HCT116 (cell line): ENCODE data around the gene PDZRN4. TPM values are rescaled to one million over a fixed set of nuclear protein-coding genes. Genes with fewer than 3 reads are reported as not detected.

Experiments used
- ATAC-seq: fragments of 200-7000 bp; cut with Tn5 transposase; 2 replicates; pipeline ENCODE4 v1.9.1; 2020; ENCODE audit warnings: mild to moderate bottlenecking, moderate library complexity
- BruUV-seq: library from RNA; stranded (reverse); fragments of 400-500 nt; replicated peaks from 2 replicates; lab custom pipeline; 2021; lab: Mats Ljungman, UMichigan
- CTCF ChIA-PET: fragments of 300-600 bp; sonication (Branson Sonifier 250); formaldehyde crosslinking; loops from one replicate; lab custom pipeline; 2021; ENCODE audit warnings: antibody characterized with exemption; lab: Charles Lee
- POLR2A ChIA-PET: fragments of 300-600, 350-600 bp; sonication (Branson Sonifier 250); formaldehyde crosslinking; loops from one replicate; lab custom pipeline; 2021; ENCODE audit warnings: antibody characterized with exemption; lab: Charles Lee
- RAD21 ChIA-PET, 2 experiments: fragments of 300-600 bp; sonication (Branson Sonifier 250); formaldehyde crosslinking; loops; one replicate each; lab custom pipeline; 2023; ENCODE audit warnings: low total read pairs in 2 of 2; ENCODE audit not compliant: uncharacterized antibody in 2 of 2, unreplicated experiment in 2 of 2, low non-redundant PET in 1 of 2; lab: Charles Lee
- DNase-seq: peaks from one replicate; pipeline ENCODE4 v3.0.0-alpha.2; 2010; ENCODE audit warnings: low read depth, low spot score
- H2AFZ ChIP-seq: fragments of 200-600 bp; shearing (Covaris generic), sonication (generic); 2 replicates; pipeline ENCODE4 v1.6.1; 2017; ENCODE audit warnings: low read depth, mixed run types, mixed read lengths, antibody characterized with exemption, low read length; ENCODE audit not compliant: poor library complexity, severe bottlenecking
- H3K27ac ChIP-seq: 2 replicates; pipeline ENCODE4 v1.5.1; 2012; ENCODE audit warnings: low read depth, low read length
- H3K27me3 ChIP-seq: fragments of 200-600 bp; sonication (generic); 2 replicates; pipeline ENCODE4 v1.6.1; 2016; ENCODE audit warnings: mixed run types, low read length, mixed read lengths; ENCODE audit not compliant: insufficient read depth
- H3K36me3 ChIP-seq, 2 experiments: fragments of 200-500 bp in 1 of 2; fragments of 200-600 bp in 1 of 2; sonication (Bioruptor generic) in 1 of 2; sonication (generic) in 1 of 2; 2 replicates each; pipeline versions ENCODE4 v1.5.1 to v1.6.1; 2014 to 2016; ENCODE audit warnings: low read length in 2 of 2, inconsistent platforms in 1 of 2, mixed read lengths in 1 of 2, mixed run types in 1 of 2; ENCODE audit not compliant: insufficient read depth in 2 of 2, control insufficient read depth in 1 of 2
- H3K4me1 ChIP-seq, 2 experiments: fragments of 200-600 bp in 1 of 2; sonication (generic) in 1 of 2; 2 replicates each; pipeline versions ENCODE4 v1.5.1 to v1.6.1; 2012 to 2017; ENCODE audit warnings: low read length in 2 of 2, inconsistent platforms in 1 of 2, mild to moderate bottlenecking in 1 of 2, mixed read lengths in 1 of 2, mixed run types in 1 of 2, moderate library complexity in 1 of 2; ENCODE audit not compliant: insufficient read depth in 2 of 2, control insufficient read depth in 1 of 2
- H3K4me2 ChIP-seq: fragments of 200-600 bp; sonication (generic); 2 replicates; pipeline ENCODE4 v1.6.1; 2017; ENCODE audit warnings: mixed run types, low read length, mixed read lengths
- H3K4me3 ChIP-seq, 2 experiments: fragments of 200-600 bp in 1 of 2; sonication (generic) in 1 of 2; replicated peaks in 1 of 2; 2 replicates each; pipeline ENCODE4 v1.5.1; 2011 to 2016; ENCODE audit warnings: low read length in 2 of 2, control low read depth in 1 of 2, low read depth in 1 of 2, mild to moderate bottlenecking in 1 of 2, mixed read lengths in 1 of 2, mixed run types in 1 of 2
- H3K79me2 ChIP-seq: fragments of 200-600 bp; sonication (generic); 2 replicates; pipeline ENCODE4 v1.6.1; 2017; ENCODE audit warnings: mild to moderate bottlenecking, mixed run types, low read length, moderate library complexity, mixed read lengths; ENCODE audit not compliant: insufficient read depth
- H3K9ac ChIP-seq: fragments of 200-600 bp; sonication (generic); 2 replicates; pipeline ENCODE4 v1.6.1; 2016; ENCODE audit warnings: low read length, mixed read lengths
- H3K9me2 ChIP-seq: fragments of 200-600 bp; sonication (generic), shearing (Covaris generic); 2 replicates; pipeline ENCODE4 v1.6.1; 2017; ENCODE audit warnings: mixed run types, mild to moderate bottlenecking, moderate library complexity; ENCODE audit not compliant: insufficient read depth
- H3K9me3 ChIP-seq, 2 experiments: fragments of 200-500 bp in 1 of 2; fragments of 200-600 bp in 1 of 2; sonication (Bioruptor generic) in 1 of 2; sonication (generic) in 1 of 2; 2 replicates each; pipeline ENCODE4 v1.6.1; 2014 to 2017; ENCODE audit warnings: low read length in 2 of 2, mixed read lengths in 2 of 2, inconsistent platforms in 1 of 2, low read depth in 1 of 2, mild to moderate bottlenecking in 1 of 2, mixed run types in 1 of 2, moderate library complexity in 1 of 2; ENCODE audit not compliant: control insufficient read depth in 1 of 2, insufficient read depth in 1 of 2
- H4K20me1 ChIP-seq: fragments of 200-600 bp; sonication (generic), shearing (Covaris generic); 2 replicates; pipeline ENCODE4 v1.6.1; 2017; ENCODE audit warnings: mixed run types, mild to moderate bottlenecking, moderate library complexity; ENCODE audit not compliant: insufficient read depth
- CEBPB ChIP-seq: IDR thresholded peaks from 2 replicates; pipeline ENCODE4 v1.6.1; 2012; ENCODE audit warnings: low read depth
- CTCF ChIP-seq, 3 experiments: fragments of 200-600 bp in 1 of 3; sonication (generic) in 1 of 3; IDR thresholded peaks in 2 of 3; conservative IDR thresholded peaks in 1 of 3; 2 replicates each; pipeline ENCODE4 v1.5.1; 2012 to 2017; ENCODE audit warnings: low read depth in 2 of 3, low read length in 2 of 3, antibody characterized with exemption in 1 of 3, borderline replicate concordance in 1 of 3, control low read depth in 1 of 3, mild to moderate bottlenecking in 1 of 3, mixed read lengths in 1 of 3, mixed run types in 1 of 3, moderate library complexity in 1 of 3; ENCODE audit not compliant: insufficient read depth in 1 of 3
- EGR1 ChIP-seq: IDR thresholded peaks from 2 replicates; pipeline ENCODE4 v1.6.1; 2012; ENCODE audit warnings: low read depth
- EZH2 ChIP-seq: fragments of 200-600 bp; sonication (generic); IDR thresholded peaks from 2 replicates; pipeline ENCODE4 v1.6.1; 2017; ENCODE audit warnings: antibody characterized with exemption, mixed run types
- EZH2phosphoT487 ChIP-seq: fragments of 200-600 bp; IDR thresholded peaks from 2 replicates; pipeline ENCODE4 v1.6.1; 2018; ENCODE audit warnings: antibody characterized with exemption, borderline replicate concordance
- JUND ChIP-seq: IDR thresholded peaks from 2 replicates; pipeline ENCODE4 v1.6.1; 2012
- MAX ChIP-seq: IDR thresholded peaks from 2 replicates; pipeline ENCODE4 v1.6.1; 2012
- POLR2A ChIP-seq: IDR thresholded peaks from 2 replicates; pipeline ENCODE4 v1.7.0; 2011; ENCODE audit warnings: borderline replicate concordance; ENCODE audit not compliant: insufficient read depth, insufficient read length; ENCODE audit errors: extremely low read depth
- POLR2AphosphoS5 ChIP-seq: IDR thresholded peaks from 2 replicates; pipeline ENCODE4 v1.6.1; 2011; ENCODE audit warnings: mild to moderate bottlenecking, low read depth, low read length, moderate library complexity
- SIN3A ChIP-seq: IDR thresholded peaks from 2 replicates; pipeline ENCODE4 v1.6.1; 2012; ENCODE audit warnings: low read depth
- SP1 ChIP-seq: IDR thresholded peaks from 2 replicates; pipeline ENCODE4 v1.6.1; 2012; ENCODE audit warnings: low read depth
- SRF ChIP-seq: IDR thresholded peaks from 2 replicates; pipeline ENCODE4 v1.6.1; 2012; ENCODE audit warnings: low read depth
- TCF7L2 ChIP-seq: IDR thresholded peaks from 2 replicates; pipeline ENCODE4 v1.7.0; 2011; ENCODE audit warnings: borderline replicate concordance, inconsistent platforms; ENCODE audit not compliant: insufficient read depth, insufficient read length; ENCODE audit errors: extremely low read depth
- YY1 ChIP-seq: IDR thresholded peaks from 2 replicates; pipeline ENCODE4 v1.6.1; 2011; ENCODE audit warnings: low read length, low read depth, moderate library complexity, mild to moderate bottlenecking; ENCODE audit not compliant: insufficient replicate concordance; ENCODE audit errors: extremely low read depth
- ZNF274 ChIP-seq: fragments of 200-500 bp; sonication (Bioruptor generic); IDR thresholded peaks from 2 replicates; pipeline ENCODE4 v1.6.1; 2014; ENCODE audit warnings: mild to moderate bottlenecking, low read depth, low read length, inconsistent platforms
- intact Hi-C: fragments of 100-400 bp; cut with micrococcal nuclease; formaldehyde crosslinking; loops from 2 replicates; pipeline ENCODE4 v1.10.0; 2022
- total RNA-seq: library from RNA; stranded (reverse); gene quantifications from one replicate; pipeline ENCODE4 v1.2.1, GENCODE V29; 2021; ENCODE audit not compliant: unreplicated experiment

PDZRN4 gene
- total RNA-seq, 1 experiment from 2014 or later = not detected

DNA sequence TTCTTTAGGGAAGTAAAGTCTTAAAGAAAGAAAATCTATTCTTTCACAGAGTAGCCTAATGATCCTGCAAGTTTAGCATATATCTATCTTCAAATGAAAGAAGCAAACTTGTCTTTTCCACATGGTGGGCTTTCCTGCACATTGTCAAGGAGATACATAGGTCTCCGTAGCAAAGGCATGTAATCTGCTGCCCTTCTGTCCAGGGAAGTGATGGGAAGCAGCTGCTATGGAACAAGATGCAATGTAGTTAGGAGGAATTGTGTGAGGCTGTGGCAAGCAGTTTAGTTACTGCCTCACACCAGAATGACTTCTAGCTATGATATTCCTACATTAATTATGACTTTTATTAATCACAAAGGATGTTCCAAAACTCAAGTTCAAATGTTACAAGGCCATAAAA lies 174.4 kb downstream of the PDZRN4 start:
- H3K9me3 ChIP-seq = no peaks in the 10 kb centered on the region
- H2AFZ ChIP-seq = no peak overlapping the region
- no peaks in the 10 kb centered on the region for H3K36me3 ChIP-seq
- H3K9me2 ChIP-seq = no peaks in the 10 kb centered on the region
- ChIA-PET CTCF (no interaction called here), RAD21 (no interaction called here), POLR2A (no interaction called here)
- no peaks in the 10 kb centered on the region for H3K27me3 ChIP-seq
- intact Hi-C loops = no loop called here
- TF ChIP-seq SP1 = no peak
- no peak for TF ChIP-seq ZNF274
- no peak for TF ChIP-seq POLR2A
- no peak for TF ChIP-seq EZH2phosphoT487
- H3K9ac ChIP-seq = no peak overlapping the region
- no peak overlapping the region for H3K4me2 ChIP-seq
- no peak overlapping the region for H3K27ac ChIP-seq
- H4K20me1 ChIP-seq = no peaks in the 10 kb centered on the region
- BruUV-seq = no TSS peak
- no peaks in the 10 kb centered on the region for H3K79me2 ChIP-seq
- no peak for DNase-seq
- ATAC-seq = no peak
- H3K4me1 ChIP-seq = no peaks in the 10 kb centered on the region
- no peak overlapping the region for H3K4me3 ChIP-seq

DNA sequence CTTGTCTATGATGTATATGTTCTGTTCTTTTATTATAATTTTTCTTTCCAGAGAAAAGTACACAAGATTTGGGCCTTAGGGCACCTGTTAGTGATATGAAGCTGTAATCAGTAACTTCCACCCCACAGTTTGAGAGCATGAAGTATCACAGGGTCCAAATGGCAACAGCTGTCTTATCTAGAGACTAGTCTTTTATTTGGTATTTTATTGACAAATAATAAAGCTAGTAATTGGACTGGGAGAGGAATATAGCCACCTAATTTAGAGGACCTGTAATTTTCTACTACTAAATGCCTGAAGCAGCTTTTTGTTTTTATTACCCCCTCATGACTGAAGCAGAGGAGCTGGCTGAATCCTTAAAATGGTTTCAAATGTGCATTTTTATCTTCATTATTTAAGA lies 174.8 kb downstream of the PDZRN4 start:
- H3K79me2 ChIP-seq = no peaks in the 10 kb centered on the region
- no peaks in the 10 kb centered on the region for H3K4me1 ChIP-seq
- no peaks in the 10 kb centered on the region for H4K20me1 ChIP-seq
- no peaks in the 10 kb centered on the region for H3K36me3 ChIP-seq
- BruUV-seq = no TSS peak
- no peak overlapping the region for H3K9ac ChIP-seq
- ATAC-seq = no peak
- H3K27me3 ChIP-seq = no peaks in the 10 kb centered on the region
- TF ChIP-seq POLR2AphosphoS5 (no peak), TCF7L2 (no peak), POLR2A (no peak), SRF (no peak), YY1 (no peak), CTCF (IDR thresholded peaks at IDR 0.05 in 2 of 3, conservative IDR thresholded peaks at IDR 0.05 in 1 of 3; ENCODE audit: borderline replicate concordance in 1 of 3, insufficient read depth in 1 of 3, low read depth in 2 of 3, low read length in 2 of 3) (no peak), EZH2 (no peak), CEBPB (no peak), SIN3A (no peak), SP1 (no peak), EGR1 (no peak), JUND (no peak), MAX (no peak)
- TF ChIP-seq, all 23 proteins: peak for 0
- DNase-seq = no peak
- no peak overlapping the region for H3K4me2 ChIP-seq
- H2AFZ ChIP-seq = no peak overlapping the region
- intact Hi-C loops = no loop called here
- H3K9me3 ChIP-seq = no peaks in the 10 kb centered on the region
- ChIA-PET CTCF (no interaction called here), RAD21 (no interaction called here), POLR2A (no interaction called here)
- no peak overlapping the region for H3K4me3 ChIP-seq
- H3K9me2 ChIP-seq = no peaks in the 10 kb centered on the region
- H3K27ac ChIP-seq = no peak overlapping the region
